Activated CD4-positive, alpha-beta T cell treated with anti-CD3 and anti-CD28 coated beads, Interleukin-2, amount 10 ng/mL, durations not matched to agents 7 days and 5 days (primary cell): Measurements from ENCODE around the gene VPS36. TPM values are rescaled to one million over a fixed set of nuclear protein-coding genes. Genes with fewer than 3 reads are reported as not detected.

Experiments
- CTCF ChIA-PET: fragments of 350-600 bp; sonication (Branson Sonifier 250); formaldehyde crosslinking; loops from one replicate; lab custom pipeline; 2021; ENCODE audit warnings: antibody characterized with exemption; lab: Charles Lee
- POLR2A ChIA-PET: fragments of 350-600 bp; sonication (Branson Sonifier 250); formaldehyde crosslinking; loops from one replicate; lab custom pipeline; 2021; ENCODE audit warnings: antibody characterized with exemption; lab: Charles Lee
- DNase-seq: peaks from one replicate; pipeline ENCODE4 v3.0.0-alpha.2; 2020
- H3K27ac Mint-ChIP-seq: one replicate; pipeline ENCODE4 v1.8.0; 2021; ENCODE audit warnings: mild to moderate bottlenecking, moderate library complexity, mixed read lengths
- H3K27me3 Mint-ChIP-seq: one replicate; pipeline ENCODE4 v1.8.0; 2021; ENCODE audit warnings: mixed read lengths
- H3K36me3 Mint-ChIP-seq: one replicate; pipeline ENCODE4 v1.8.0; 2021; ENCODE audit warnings: low read depth, mixed read lengths
- H3K4me1 Mint-ChIP-seq: one replicate; pipeline ENCODE4 v1.8.0; 2021; ENCODE audit warnings: mixed read lengths
- H3K4me3 Mint-ChIP-seq: one replicate; pipeline ENCODE4 v1.8.0; 2021; ENCODE audit warnings: mild to moderate bottlenecking, moderate library complexity, mixed read lengths
- H3K9me3 Mint-ChIP-seq: one replicate; pipeline ENCODE4 v1.8.0; 2021; ENCODE audit warnings: mixed read lengths
- total RNA-seq, 2 experiments: library from RNA; stranded (reverse); gene quantifications; one replicate each; pipeline ENCODE4 v1.2.3, GENCODE V29; 2021

VPS36 gene
- total RNA-seq, 2 experiments from 2014 or later: 42.7 to 47.4 TPM

GRCh38 chr13:52454820-52455676 is 4.6 kb upstream of the VPS36 start, which contains the start of gene CKAP2:
TSS of gene CKAP2 (plus strand) at chr13:52455478. CDS start at chr13:52455557, 79 bp downstream.
- ChIA-PET POLR2A (no interaction called here), CTCF (interaction anchor here (1.1 kb wide), 1 partner anchor 14 kb away, joined by 4 read pairs; no protein-coding TSS in a partner anchor)
- Mint-ChIP-seq H3K4me1 (peaks cover 59% of the 10 kb centered on the region), H3K9me3 (no peaks in the 10 kb centered on the region), H3K27me3 (peaks cover 2% of the 10 kb centered on the region), H3K36me3 (peaks cover 29% of the 10 kb centered on the region), H3K4me3 (peak within 1 kb of the TSS; percentile 92), H3K27ac (peak within 1 kb of the TSS; percentile 99)
- peak; percentile 95 for DNase-seq

- Mint-ChIP-seq H3K9me3 (no peaks in the 10 kb centered on the region), H3K4me3 (peak overlapping the region; percentile 92), H3K27me3 (peaks cover 2% of the 10 kb centered on the region), H3K36me3 (peaks cover 25% of the 10 kb centered on the region), H3K4me1 (peaks cover 54% of the 10 kb centered on the region), H3K27ac (peak overlapping the region; percentile 99)
- CTCF ChIA-PET: no interaction called here
- DNase-seq: peak; percentile 33
- POLR2A ChIA-PET: no interaction called here
Measured at GRCh38 chr13:52454459-52454819, 4.0 kb upstream of the VPS36 start.

- Mint-ChIP-seq H3K27me3 (peaks cover 2% of the 10 kb centered on the region), H3K4me3 (no peak overlapping the region), H3K9me3 (no peaks in the 10 kb centered on the region), H3K36me3 (peaks cover 17% of the 10 kb centered on the region), H3K27ac (no peak overlapping the region), H3K4me1 (peaks cover 54% of the 10 kb centered on the region)
- ChIA-PET CTCF (interaction anchor here (1.4 kb wide), 1 partner anchor 105 kb away, joined by 3 read pairs; no protein-coding TSS in a partner anchor), POLR2A (no interaction called here)
- no peak for DNase-seq
Measured at GRCh38 chr13:52452470-52452869, 2.0 kb upstream of the VPS36 start.

GRCh38 chr13:52451135-52451804 is 836 bp upstream of the VPS36 start:
- Mint-ChIP-seq H3K27ac (peak overlapping the region; percentile 92), H3K27me3 (peaks cover 2% of the 10 kb centered on the region), H3K9me3 (no peaks in the 10 kb centered on the region), H3K4me1 (peaks cover 45% of the 10 kb centered on the region), H3K4me3 (peak overlapping the region; percentile 76), H3K36me3 (peaks cover 9% of the 10 kb centered on the region)
- POLR2A ChIA-PET: no interaction called here
- DNase-seq: no peak
- CTCF ChIA-PET: interaction anchor here (0.5 to 2.4 kb wide), 29 partner anchors 8 to 562 kb away, joined by 3 to 22 read pairs (median 4); no protein-coding TSS in a partner anchor

- POLR2A ChIA-PET: interaction anchor here (0.6 kb wide), 1 partner anchor 167 kb away, joined by 4 read pairs; no protein-coding TSS in a partner anchor
- DNase-seq: no peak
- Mint-ChIP-seq H3K4me1 (peaks cover 42% of the 10 kb centered on the region), H3K36me3 (peaks cover 7% of the 10 kb centered on the region), H3K9me3 (no peaks in the 10 kb centered on the region), H3K4me3 (peak overlapping the region; percentile 76), H3K27me3 (peaks cover 2% of the 10 kb centered on the region), H3K27ac (peak overlapping the region; percentile 92)
- CTCF ChIA-PET: interaction anchor here (0.5 to 2.4 kb wide), 30 partner anchors 9 to 561 kb away, joined by 3 to 22 read pairs (median 4); no protein-coding TSS in a partner anchor
Measured at GRCh38 chr13:52450793-52451116, 321 bp upstream of the VPS36 start.

GRCh38 chr13:52449331-52450011 is 963 bp downstream of the VPS36 start:
- POLR2A ChIA-PET: no interaction called here
- Mint-ChIP-seq H3K27ac (peak overlapping the region; percentile 91), H3K36me3 (peaks cover 6% of the 10 kb centered on the region), H3K4me3 (peak overlapping the region; percentile 87), H3K4me1 (peaks cover 38% of the 10 kb centered on the region), H3K27me3 (no peaks in the 10 kb centered on the region), H3K9me3 (no peaks in the 10 kb centered on the region)
- CTCF ChIA-PET: interaction anchor here (0.6 to 2.4 kb wide), 17 partner anchors 8 to 836 kb away, joined by 3 to 22 read pairs (median 6); no protein-coding TSS in a partner anchor
- DNase-seq: no peak

GRCh38 chr13:52447815-52448552 is 2.5 kb downstream of the VPS36 start:
- POLR2A ChIA-PET: no interaction called here

GRCh38 chr13:52447354-52447753 is 3.1 kb downstream of the VPS36 start:
- POLR2A ChIA-PET: no interaction called here
- CTCF ChIA-PET: interaction anchor here (0.6 to 0.7 kb wide), 3 partner anchors 9 to 1029 kb away, joined by 3 to 4 read pairs (median 3); no protein-coding TSS in a partner anchor
- Mint-ChIP-seq H3K36me3 (peaks cover 6% of the 10 kb centered on the region), H3K27ac (no peak overlapping the region), H3K9me3 (no peaks in the 10 kb centered on the region), H3K27me3 (no peaks in the 10 kb centered on the region), H3K4me1 (peaks cover 26% of the 10 kb centered on the region), H3K4me3 (no peak overlapping the region)
- no peak for DNase-seq

More at GRCh38 chr13:52447815-52448552, 2.5 kb downstream of the VPS36 start:
- H3K27ac Mint-ChIP-seq: no peak overlapping the region
- CTCF ChIA-PET: interaction anchor here (0.6 to 1.9 kb wide), 6 partner anchors 8 to 1029 kb away, joined by 3 to 4 read pairs (median 3); no protein-coding TSS in a partner anchor
- peaks cover 26% of the 10 kb centered on the region for H3K4me1 Mint-ChIP-seq
- no peaks in the 10 kb centered on the region for H3K9me3 Mint-ChIP-seq
- H3K27me3 Mint-ChIP-seq: no peaks in the 10 kb centered on the region
- peaks cover 6% of the 10 kb centered on the region for H3K36me3 Mint-ChIP-seq
- no peak for DNase-seq
- H3K4me3 Mint-ChIP-seq: no peak overlapping the region

- H3K9me3 Mint-ChIP-seq: no peaks in the 10 kb centered on the region
- H3K4me3 Mint-ChIP-seq: no peak overlapping the region
- no peak overlapping the region for H3K27ac Mint-ChIP-seq
- peaks cover 9% of the 10 kb centered on the region for H3K36me3 Mint-ChIP-seq
- no peak for DNase-seq
- H3K4me1 Mint-ChIP-seq: peaks cover 26% of the 10 kb centered on the region
- POLR2A ChIA-PET: no interaction called here
- H3K27me3 Mint-ChIP-seq: no peaks in the 10 kb centered on the region
- CTCF ChIA-PET: no interaction called here
Measured at GRCh38 chr13:52446265-52446664, 4.2 kb downstream of the VPS36 start.

- Mint-ChIP-seq H3K4me1 (peaks cover 5% of the 10 kb centered on the region), H3K9me3 (no peaks in the 10 kb centered on the region), H3K4me3 (no peak overlapping the region), H3K27ac (no peak overlapping the region), H3K27me3 (no peaks in the 10 kb centered on the region), H3K36me3 (peaks cover 53% of the 10 kb centered on the region)
- POLR2A ChIA-PET: no interaction called here
- CTCF ChIA-PET: interaction anchor here (2.5 kb wide), 1 partner anchor 18 kb away, joined by 10 read pairs; the partner anchor contains the start of gene VPS36
- DNase-seq: no peak
Measured at GRCh38 chr13:52432456-52432855, 18.0 kb downstream of the VPS36 start.

GRCh38 chr13:52428295-52428694 is 22.1 kb downstream of the VPS36 start:
- no peaks in the 10 kb centered on the region for H3K27me3 Mint-ChIP-seq
- no peak for DNase-seq
- POLR2A ChIA-PET: no interaction called here

More at GRCh38 chr13:52428295-52428694, 22.1 kb downstream of the VPS36 start:
- CTCF ChIA-PET: interaction anchor here (0.6 kb wide), 1 partner anchor 424 kb away, joined by 3 read pairs; no protein-coding TSS in a partner anchor
- H3K9me3 Mint-ChIP-seq: no peaks in the 10 kb centered on the region
- H3K27ac Mint-ChIP-seq: no peak overlapping the region
- peaks cover 49% of the 10 kb centered on the region for H3K36me3 Mint-ChIP-seq
- H3K4me3 Mint-ChIP-seq: no peak overlapping the region
- H3K4me1 Mint-ChIP-seq: no peaks in the 10 kb centered on the region
